LNCaP clone FGC (cell line): ENCODE measurements around the gene UROC1.

Experiments used
- DNase-seq: peaks from one replicate; pipeline ENCODE4 v3.0.0-alpha.2; 2011; ENCODE audit warnings: low read depth
- H3K4me3 ChIP-seq: 2 replicates; pipeline ENCODE4 v1.5.1; 2011; ENCODE audit warnings: mild to moderate bottlenecking, low read depth, low read length, control low read depth
- CTCF ChIP-seq: IDR thresholded peaks from 2 replicates; pipeline ENCODE4 v1.5.1; 2012; ENCODE audit warnings: mild to moderate bottlenecking; ENCODE audit not compliant: control insufficient read depth, insufficient read depth; ENCODE audit errors: extremely low read depth

UROC1 gene

DNA sequence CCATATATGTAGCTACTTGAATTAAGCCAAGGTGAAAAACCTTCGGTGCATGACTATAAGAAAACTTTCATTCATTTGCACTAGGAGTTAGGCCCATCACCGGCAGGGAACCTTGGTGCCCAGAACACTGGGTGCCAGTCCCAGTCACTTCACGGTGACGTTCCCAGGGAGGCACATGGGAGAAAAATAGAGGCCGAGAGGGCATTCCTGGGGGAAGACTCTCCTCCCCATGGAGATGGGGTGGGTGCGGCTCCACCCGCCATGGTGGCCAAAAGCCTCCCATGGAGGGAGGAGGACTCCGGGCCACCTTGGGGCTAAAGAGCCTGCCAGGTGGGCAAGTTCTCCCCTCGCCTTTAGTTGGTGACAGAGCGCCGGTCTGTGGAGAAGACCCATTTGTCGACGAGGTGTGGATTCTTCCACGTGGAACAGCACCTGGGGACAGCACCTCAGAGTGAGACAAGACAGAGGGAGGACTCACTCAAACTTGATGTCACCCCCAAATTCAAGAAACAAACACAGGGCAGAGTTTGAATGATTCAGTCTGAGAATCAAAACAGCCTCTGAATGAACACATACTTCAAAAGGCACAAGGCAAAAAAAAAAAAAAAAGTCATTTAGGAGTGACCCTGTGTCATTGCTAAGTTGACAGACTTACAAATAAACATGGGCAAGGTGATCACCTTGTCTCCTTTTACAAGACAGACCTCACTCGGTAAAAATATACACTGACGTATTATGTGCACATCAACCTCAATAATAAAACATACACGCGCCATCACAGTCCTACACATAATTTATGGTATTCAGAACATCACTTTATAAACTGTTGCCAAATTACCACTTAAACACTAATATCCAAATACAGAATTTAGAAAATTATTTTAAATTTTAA lies 80.5 kb downstream of the UROC1 start:
- DNase-seq, result no peak
- no peak for TF ChIP-seq CTCF

DNA sequence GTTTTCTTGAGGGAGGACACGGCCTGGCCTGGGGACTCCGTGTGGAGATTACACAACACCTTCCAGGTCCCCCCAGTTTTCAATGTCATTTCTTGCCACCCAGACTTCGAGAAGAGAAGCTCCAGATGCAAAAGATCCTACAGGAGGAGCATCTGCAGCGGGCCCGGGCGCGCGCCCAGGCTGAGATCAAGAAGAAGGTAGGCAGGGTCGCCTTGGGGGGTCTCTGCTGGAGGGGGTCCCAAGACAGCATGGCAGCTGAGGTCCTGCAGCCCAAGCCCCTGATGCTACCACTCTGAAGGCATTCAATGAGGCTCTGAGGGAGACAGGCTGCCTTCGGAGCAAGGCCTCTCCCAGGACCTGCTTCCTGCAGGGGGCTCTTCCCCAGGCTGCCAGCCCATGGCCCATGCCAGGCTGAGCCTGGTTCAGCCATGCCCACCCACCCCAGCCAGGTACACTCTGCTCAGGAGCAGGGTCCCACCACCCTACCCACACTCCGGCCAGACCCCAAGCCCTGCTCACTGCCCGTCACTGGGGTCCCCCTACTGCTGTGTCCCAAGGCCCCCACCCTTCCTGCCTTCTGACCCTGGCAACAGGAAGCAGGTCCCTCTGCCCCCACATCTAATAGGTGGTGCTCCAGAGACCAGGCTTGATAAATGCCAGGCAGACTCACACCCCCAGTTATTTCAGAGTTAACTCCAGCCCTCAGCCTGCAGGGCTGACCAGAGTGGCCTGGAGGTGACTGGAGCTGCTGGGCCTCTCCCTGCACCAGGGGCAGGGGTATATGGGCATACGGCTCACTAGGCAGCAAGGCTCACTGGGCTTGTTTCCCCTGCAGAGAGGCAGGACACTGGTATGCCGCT lies 81.9 kb downstream of the UROC1 start:
- TF ChIP-seq CTCF, result no peak
- DNase-seq, result no peak
- H3K4me3 ChIP-seq, result no peak overlapping the region

More for the DNA sequence above, 80.5 kb downstream of the UROC1 start:
- H3K4me3 ChIP-seq, result no peak overlapping the region

DNA sequence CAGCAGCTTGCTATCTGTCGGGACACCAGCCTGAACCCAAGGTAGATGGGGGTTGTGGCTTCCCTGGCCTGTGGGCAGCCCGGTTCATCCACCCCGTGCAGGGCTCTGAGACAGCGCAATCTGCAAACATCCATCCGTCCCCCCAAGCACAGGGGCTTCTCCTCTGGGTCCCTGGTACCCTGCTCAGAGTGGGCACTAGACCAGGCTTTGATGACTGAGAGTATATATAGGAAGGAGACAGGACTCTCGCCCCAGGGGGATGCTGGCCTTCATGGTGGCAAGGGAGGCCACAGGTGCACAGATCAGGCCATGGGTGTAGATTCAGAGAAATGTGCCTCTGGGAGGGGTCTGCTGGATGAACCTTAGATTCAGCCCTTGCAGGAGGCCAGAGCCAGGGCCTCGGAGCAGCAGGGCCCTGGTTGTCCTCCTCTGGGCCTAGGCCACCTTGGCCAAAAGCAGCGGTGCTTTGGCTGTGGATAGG lies 82.6 kb downstream of the UROC1 start:
- no peak for DNase-seq
- H3K4me3 ChIP-seq, result no peak overlapping the region
- TF ChIP-seq CTCF, result no peak

DNA sequence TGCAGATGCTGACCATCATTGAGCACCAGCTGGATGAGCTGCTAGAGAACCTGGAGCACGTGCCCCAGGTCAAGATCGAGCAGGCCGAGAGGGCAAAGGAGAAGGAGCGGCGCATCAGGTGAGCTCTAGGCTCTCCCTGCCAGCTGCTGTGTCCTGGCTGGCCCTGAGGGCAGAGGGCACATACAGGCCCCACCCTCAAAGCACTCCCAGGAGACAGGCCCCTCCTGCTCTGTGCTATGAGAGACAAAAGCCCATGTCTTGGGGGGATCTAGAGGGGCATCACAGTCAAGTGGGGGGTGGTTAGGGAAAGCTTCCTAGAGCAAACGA lies 83.3 kb downstream of the UROC1 start:
- no peak for TF ChIP-seq CTCF
- no peak for DNase-seq
- no peak overlapping the region for H3K4me3 ChIP-seq

DNA sequence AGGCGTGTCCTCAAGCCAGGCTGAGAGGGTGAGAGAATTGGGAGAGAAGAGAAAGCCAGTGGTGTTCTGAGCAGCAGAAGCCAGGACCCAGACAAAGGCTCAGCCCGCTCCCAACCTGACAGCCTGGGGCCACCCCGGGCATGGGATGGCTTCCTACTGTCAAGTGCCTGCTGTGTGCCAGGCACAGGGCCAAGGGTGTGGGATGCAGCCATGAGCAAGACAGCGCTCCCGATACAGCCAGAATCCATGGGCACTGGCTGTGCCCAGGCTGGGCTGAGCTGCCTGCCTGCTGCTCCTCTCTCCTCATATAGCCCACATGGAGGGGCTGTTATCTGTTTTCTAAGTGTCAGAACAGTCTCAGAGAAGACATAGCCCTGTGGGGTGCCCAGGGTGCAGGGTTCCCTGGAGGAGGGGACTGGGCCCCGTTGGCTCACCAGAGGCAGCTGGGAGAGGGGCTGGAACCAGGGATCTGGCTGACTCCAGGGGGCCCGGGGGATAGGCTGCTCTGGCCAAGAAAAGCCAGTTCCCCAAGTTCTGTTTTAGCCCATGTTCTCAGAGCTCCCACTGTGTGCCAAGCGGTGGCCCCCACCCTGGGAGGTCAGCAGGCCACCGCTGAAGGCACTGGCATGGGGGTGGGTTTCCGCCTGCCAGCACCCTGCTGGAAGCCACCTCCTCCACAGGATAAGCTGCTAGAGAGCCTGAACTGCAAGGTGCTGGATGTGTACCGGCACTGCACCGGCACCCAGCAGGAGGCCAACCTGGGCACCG lies 83.9 kb downstream of the UROC1 start:
- no peak for DNase-seq
- TF ChIP-seq CTCF, result no peak
- H3K4me3 ChIP-seq, result no peak overlapping the region

DNA sequence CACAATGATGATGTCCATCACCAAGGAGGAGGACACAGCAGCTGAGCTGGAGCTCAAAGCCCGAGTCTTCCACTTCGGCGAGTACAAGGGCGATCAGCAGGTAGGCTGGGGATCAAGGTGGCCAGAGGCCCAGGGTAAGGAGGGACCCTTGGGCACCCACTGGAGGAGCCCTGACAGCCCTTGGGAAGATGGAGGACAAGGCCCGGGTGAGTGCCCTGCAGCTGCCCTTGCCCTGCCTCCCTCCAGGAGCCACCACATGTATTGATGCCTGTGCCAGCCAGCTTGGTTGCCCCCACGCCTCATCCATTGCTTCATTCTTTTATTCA lies 84.5 kb downstream of the UROC1 start:
- TF ChIP-seq CTCF, result no peak
- DNase-seq, result no peak
- no peak overlapping the region for H3K4me3 ChIP-seq
